Skeletal muscle cell (primary cell): ENCODE measurements around the gene CLIC5.

Experiments used
- DNase-seq: peaks from one replicate; pipeline ENCODE4 v3.0.0-alpha.2; 2010; ENCODE audit warnings: low read depth
- H3K4me3 ChIP-seq: 2 replicates; pipeline ENCODE4 v1.5.1; 2011; ENCODE audit warnings: low read depth, mild to moderate bottlenecking, control low read depth, low read length, moderate library complexity

The CLIC5 gene

GRCh38 chr6:45969883-45970282 is 45.8 kb downstream of the CLIC5 start:
- H3K4me3 ChIP-seq: no peak overlapping the region
- no peak for DNase-seq

GRCh38 chr6:45969026-45969425 is 46.6 kb downstream of the CLIC5 start:
- H3K4me3 ChIP-seq: no peak overlapping the region
- no peak for DNase-seq

GRCh38 chr6:45967363-45967762 is 48.3 kb downstream of the CLIC5 start:
- no peak for DNase-seq
- no peak overlapping the region for H3K4me3 ChIP-seq

GRCh38 chr6:45966797-45967196 is 48.9 kb downstream of the CLIC5 start:
- H3K4me3 ChIP-seq: no peak overlapping the region
- no peak for DNase-seq

- DNase-seq: no peak
- H3K4me3 ChIP-seq: no peak overlapping the region
These were observed 49.3 kb downstream of the CLIC5 start for GRCh38 chr6:45966340-45966739.

GRCh38 chr6:45965792-45966191 is 49.9 kb downstream of the CLIC5 start:
- DNase-seq: peak; percentile 11
- no peak overlapping the region for H3K4me3 ChIP-seq

GRCh38 chr6:45965007-45965406 is 50.7 kb downstream of the CLIC5 start:
- DNase-seq: peak; percentile 14
- H3K4me3 ChIP-seq: no peak overlapping the region

- no peak overlapping the region for H3K4me3 ChIP-seq
These were observed 51.4 kb downstream of the CLIC5 start for GRCh38 chr6:45964300-45964699.

GRCh38 chr6:45963896-45964295 is 51.8 kb downstream of the CLIC5 start:
- DNase-seq: no peak

More at GRCh38 chr6:45964300-45964699, 51.4 kb downstream of the CLIC5 start:
- DNase-seq: no peak

GRCh38 chr6:45961125-45961524 is 54.5 kb downstream of the CLIC5 start:
- DNase-seq: no peak

More at GRCh38 chr6:45963896-45964295, 51.8 kb downstream of the CLIC5 start:
- no peak overlapping the region for H3K4me3 ChIP-seq

GRCh38 chr6:45959534-45960145 is 56.0 kb downstream of the CLIC5 start:
- H3K4me3 ChIP-seq: no peak overlapping the region
- DNase-seq: peak; percentile 37

More at GRCh38 chr6:45961125-45961524, 54.5 kb downstream of the CLIC5 start:
- H3K4me3 ChIP-seq: no peak overlapping the region

GRCh38 chr6:45956663-45957062 is 59.0 kb downstream of the CLIC5 start:
- DNase-seq: no peak
- no peak overlapping the region for H3K4me3 ChIP-seq

- no peak for DNase-seq
- H3K4me3 ChIP-seq: no peak overlapping the region
These were observed 59.5 kb downstream of the CLIC5 start for GRCh38 chr6:45956176-45956575.

- DNase-seq: no peak
- H3K4me3 ChIP-seq: no peak overlapping the region
These were observed 60.1 kb downstream of the CLIC5 start for GRCh38 chr6:45955597-45955996.

- no peak for DNase-seq
- H3K4me3 ChIP-seq: no peak overlapping the region
These were observed 63.1 kb downstream of the CLIC5 start for GRCh38 chr6:45952546-45952945.

GRCh38 chr6:45952168-45952529 is 63.5 kb downstream of the CLIC5 start:
- no peak overlapping the region for H3K4me3 ChIP-seq
- DNase-seq: no peak

GRCh38 chr6:45951321-45952167 is 64.1 kb downstream of the CLIC5 start:
- DNase-seq: no peak
- no peak overlapping the region for H3K4me3 ChIP-seq

GRCh38 chr6:45949256-45949655 is 66.4 kb downstream of the CLIC5 start:
- no peak overlapping the region for H3K4me3 ChIP-seq
- DNase-seq: no peak

- no peak overlapping the region for H3K4me3 ChIP-seq
- no peak for DNase-seq
These were observed 67.9 kb downstream of the CLIC5 start for GRCh38 chr6:45947807-45948206.

- H3K4me3 ChIP-seq: no peak overlapping the region
- DNase-seq: peak; percentile 17
These were observed 68.8 kb downstream of the CLIC5 start for GRCh38 chr6:45946887-45947286.

GRCh38 chr6:45946352-45946751 is 69.3 kb downstream of the CLIC5 start:
- peak; percentile 14 for DNase-seq

More at GRCh38 chr6:45946352-45946751, 69.3 kb downstream of the CLIC5 start:
- H3K4me3 ChIP-seq: no peak overlapping the region
